ENCODE data around the gene MADCAM1. TPM values are rescaled to one million over a fixed set of nuclear protein-coding genes. Genes with fewer than 3 reads are reported as not detected.
"Not testable (repeated sequence)": the region's sequence is repeated elsewhere in the genome, so short reads cannot be mapped to it uniquely, and the experiment has no call there.

Gene MADCAM1
- total RNA-seq, 1 donor from 2014 or later: 0.19 TPM

DNA sequence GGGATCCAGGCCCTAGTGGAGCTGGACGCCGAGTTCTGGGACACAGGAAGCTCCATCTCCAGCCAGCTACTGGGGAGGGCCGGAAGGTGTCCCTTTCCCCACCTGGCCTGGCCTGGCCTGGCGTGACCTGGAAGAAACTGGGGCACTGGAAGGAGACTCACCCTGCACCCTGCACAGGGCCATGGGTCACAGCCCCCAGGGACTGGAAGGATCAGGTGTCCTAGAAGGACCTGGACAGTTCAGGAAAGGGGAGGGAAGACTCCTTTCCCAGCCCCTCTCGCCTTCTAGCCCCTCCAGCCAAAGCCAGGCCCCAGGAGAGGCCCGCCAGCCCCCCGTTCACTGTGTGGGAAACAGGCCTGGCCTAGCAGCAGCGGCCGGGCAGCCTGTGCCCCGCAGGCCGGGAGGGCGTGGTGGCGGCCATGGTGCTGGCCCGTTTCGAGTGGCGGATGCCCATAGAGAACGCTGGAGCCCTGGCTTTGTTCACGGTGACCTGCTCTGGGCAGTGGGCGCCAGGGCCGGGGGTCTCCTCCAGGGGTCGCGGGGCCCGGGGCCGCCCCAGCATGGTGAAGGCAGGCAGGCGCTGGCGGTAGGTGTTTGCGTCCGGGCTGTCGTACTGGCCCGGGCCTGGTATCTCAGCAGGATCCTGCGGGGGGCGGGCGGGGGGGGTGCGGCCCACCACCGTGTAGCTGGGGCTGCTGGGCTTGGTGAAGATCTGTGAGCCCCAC lies 32.6 kb upstream of the MADCAM1 start:
- intact Hi-C loops (cut with DNase I): no loop called here
- ATAC-seq: no peak
- DNase-seq (ENCODE audit: missing footprints): no peak

DNA sequence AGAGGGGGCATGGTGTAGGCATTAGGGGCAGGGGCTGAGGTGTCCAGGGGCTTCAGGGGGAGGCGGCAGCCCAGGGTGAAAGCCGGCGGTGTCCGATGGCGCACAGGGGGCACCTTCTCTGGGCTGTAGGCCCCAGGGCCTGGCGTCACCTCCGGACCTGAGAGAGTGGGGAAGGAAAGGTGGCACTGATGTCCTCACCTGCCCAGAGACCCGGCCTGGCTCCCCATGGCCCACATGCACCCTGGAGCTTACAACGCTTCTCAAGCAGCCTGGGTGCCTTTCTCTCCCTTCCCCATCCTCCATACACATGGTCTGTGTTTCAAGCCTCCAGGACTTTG lies 32.1 kb upstream of the MADCAM1 start:
- intact Hi-C loops (cut with DNase I): no loop called here
- ATAC-seq: no peak
- no peak for DNase-seq (ENCODE audit: missing footprints)

DNA sequence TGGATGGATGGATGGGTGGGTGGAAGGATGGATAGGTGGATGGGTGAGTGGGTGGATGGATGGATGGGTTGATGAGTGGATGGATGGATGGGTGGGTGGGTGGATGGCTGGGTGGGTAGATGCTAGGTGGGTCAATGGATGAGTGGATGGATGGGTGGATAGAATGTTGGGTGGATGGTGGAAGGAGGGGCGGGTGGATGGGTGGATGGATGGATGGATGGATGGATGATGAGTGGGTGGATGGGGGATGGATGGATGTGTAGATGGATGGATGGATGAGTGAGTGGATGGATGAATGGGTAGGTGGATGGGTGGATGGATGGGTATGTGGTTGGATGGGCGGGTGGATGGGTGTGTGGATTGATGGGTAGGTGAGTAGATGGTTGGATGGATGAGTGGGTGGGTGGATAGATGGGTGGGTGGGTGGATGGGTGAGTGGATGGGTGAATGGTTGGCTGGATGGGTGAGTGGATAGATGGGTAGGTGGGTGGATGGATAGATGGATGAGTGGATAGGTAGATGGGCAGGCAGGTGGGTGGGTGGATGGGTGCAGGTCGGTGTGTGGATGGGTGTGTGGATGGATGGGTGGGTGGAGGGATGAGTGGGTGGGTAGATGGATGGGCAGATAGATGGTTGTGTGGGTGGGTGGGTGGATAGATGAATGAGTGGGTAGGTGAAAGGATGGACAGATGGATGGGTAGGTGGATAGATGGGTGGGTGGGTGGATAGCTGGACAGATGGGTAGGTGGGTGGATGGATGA lies 31.1 kb upstream of the MADCAM1 start:
- no peak for DNase-seq (ENCODE audit: missing footprints)
- intact Hi-C loops (cut with DNase I): no loop called here
- ATAC-seq: no peak

DNA sequence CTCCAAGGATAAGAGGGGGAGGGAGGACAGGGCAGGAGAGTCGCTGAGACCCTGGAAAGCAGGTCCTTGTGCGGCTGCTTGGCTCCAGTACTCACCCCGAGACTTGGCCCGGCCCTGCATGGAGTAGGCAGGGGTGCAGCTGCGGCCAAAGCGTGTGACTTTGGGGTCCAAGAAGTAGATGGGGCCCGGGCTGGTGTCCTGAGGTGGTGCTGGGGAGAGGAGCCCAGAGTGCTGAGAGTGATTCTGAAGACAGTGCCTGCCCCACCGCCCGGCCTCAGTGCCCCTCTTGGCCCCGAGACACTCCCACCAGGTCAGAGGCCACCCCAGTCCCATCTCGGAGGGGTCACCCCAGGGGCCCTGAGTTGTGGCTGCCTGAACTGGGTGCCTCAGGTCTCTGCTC lies 28.7 kb upstream of the MADCAM1 start:
- ATAC-seq: no peak
- no peak for DNase-seq (ENCODE audit: missing footprints)
- intact Hi-C loops (cut with DNase I): no loop called here

DNA sequence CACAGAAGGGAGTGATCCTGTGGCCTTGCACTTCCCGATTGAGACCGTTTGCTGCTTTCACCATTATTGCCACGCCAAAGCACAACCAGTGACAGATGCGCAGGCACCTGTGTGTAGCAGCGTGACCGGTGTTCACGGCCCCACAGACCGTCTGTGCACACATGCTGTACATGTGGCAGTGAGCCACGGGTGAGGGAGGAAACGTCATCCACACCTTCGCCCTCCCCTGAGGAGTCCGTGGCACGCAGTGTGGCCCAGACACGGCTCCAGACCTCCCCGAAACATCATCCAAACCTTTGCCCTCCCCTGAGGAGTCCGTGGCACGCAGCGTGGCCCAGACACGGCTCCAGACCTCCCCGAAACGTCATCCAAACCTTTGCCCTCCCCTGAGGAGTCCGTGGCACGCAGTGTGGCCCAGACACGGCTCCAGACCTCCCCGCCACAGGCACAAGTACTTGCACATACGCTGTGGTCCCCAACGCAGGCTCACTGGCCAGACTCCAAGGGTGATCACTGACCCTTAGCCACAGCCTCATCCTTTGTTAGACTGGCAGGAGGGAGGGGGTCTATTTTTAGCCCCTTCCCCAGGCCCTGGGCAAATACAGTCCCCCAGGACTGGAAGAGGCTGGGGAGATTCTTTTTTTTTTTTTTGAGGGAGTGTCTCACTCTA lies 27.6 kb upstream of the MADCAM1 start:
- DNase-seq (ENCODE audit: missing footprints) (no peak), ATAC-seq (no peak)

DNA sequence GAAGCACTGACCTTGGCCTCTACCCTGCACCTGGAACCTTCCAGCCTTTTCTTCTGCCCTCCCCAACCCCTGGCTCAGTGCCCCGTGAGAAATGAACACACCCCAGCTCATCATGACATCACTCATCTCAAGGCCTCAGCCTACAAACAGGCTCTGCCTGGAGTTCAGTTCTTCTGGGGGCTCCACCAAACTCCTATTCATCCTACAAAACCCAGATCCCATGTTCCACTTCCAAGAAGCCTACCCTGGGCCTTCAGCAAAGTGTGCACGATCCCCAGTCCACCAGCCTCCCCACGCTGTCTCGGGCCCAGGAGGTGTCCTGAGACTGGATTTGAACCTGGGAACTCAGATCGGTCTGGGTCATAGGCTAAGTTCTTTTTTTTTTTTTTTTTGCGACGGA lies 26.5 kb upstream of the MADCAM1 start:
- intact Hi-C loops (cut with DNase I): no loop called here
- ATAC-seq (no peak), DNase-seq (ENCODE audit: missing footprints) (no peak)

More for the DNA sequence above, 27.6 kb upstream of the MADCAM1 start:
- intact Hi-C loops (cut with DNase I): no loop called here

DNA sequence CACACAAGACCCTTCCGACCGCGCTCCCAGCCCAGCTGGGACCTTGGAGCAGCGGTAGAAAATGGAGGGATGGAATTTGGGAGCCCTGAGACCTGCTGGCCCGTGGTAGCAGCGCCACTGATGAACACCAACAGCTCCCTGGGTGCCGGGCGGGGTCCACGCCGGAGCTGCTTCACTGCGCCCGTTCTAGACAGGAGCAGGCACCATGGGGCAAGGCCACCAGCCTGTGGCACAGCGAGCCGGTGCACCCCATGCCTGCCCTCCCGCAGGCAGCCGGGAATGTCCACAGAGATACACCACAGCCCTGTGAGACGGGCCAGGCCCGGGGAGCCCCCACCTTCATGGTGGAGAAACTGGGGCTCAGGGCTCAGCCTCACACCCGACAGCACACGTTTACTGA lies 25.6 kb upstream of the MADCAM1 start:
- DNase-seq (ENCODE audit: missing footprints) (no peak), ATAC-seq (no peak)
- intact Hi-C loops (cut with DNase I): no loop called here

DNA sequence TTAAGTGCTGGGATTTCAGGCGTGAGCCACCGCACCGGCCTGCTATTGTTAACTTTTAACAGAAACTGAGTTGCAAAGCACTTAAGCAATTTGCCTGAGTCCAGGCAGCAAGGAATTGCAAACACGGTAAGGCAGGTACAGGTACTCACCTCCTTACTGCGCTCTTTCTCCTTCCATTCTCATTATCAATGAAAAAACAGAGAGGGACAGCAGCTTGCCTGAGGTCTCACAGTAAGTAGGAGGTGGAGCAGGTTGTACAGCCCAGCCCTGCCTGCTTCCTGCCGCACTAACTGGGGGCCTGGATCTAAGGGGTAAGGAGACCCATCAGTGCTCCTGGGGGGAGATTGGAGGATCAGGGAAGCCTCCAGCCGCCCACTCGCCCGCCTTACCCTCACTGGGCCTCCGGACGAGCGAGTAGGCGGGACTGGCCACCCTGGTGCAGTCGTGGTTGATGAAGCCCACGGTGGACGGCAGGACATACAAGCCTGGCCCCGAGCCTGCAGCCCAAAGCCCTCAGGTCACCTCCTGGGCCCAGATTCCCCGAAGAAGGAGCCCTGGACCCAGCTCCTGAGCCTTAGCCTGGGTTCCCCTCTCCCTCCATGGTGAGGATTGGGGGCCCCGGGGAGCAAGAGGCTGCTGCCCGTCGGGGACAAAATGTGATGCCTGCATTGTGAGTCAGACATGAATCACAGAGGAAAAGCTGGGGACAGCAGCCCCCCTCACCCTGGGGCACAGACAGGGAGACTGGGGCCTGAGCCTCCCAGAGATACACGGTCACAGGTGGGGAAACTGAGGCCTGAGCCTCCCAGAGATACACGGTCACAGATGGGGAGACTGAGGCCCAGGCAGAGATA lies 24.1 kb upstream of the MADCAM1 start:
- DNase-seq (ENCODE audit: missing footprints) (no peak), ATAC-seq (no peak)
- intact Hi-C loops (cut with DNase I): no loop called here

DNA sequence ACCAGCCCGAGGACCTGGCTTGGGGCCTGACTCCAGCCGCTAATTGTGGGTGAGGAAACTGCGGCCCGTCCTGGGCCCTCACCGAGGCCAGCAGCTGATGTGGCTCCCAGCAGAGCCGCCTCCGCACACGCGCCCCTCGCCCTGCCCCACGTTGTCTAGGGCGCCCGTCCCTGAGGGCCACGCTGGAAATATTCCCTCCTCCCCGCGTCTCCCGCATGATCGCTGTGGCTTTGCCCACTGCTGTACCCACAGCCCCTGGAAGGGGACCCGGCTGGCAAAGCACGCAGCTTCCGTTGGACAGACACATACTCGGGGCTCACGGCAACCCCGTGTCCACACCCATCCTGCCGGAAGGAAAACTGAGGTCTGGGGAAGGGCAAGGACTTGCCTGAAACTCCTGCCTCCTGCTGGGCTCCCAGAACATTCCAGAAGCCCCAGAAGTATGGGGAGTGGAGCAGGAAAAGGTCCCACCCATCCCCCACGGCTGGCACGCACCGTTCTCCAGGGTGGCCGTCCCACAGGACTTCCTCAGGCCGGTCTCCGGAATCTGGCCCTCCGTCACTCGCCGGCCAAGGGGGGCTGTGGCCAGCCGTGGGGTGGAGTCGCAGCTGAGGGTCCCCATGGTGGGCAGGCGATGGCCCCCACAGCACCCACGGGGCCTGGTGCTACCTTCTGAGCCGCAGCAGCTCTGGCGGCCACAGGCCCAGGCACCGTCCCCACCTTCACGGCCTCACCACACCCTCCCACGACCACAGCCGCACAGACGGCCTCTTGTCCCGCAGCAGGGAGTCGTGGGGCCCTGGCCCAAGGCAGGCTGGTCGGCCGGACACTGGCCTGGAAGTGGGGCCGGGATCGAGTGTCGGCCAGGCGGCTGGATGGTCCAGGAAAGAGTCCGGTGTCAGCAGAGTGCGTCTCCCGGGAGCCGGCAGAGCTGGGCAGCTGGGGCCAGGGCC lies 21.9 kb upstream of the MADCAM1 start:
- ATAC-seq (peak; percentile 37), DNase-seq (ENCODE audit: missing footprints) (no peak)
- intact Hi-C loops (cut with DNase I): no loop called here

DNA sequence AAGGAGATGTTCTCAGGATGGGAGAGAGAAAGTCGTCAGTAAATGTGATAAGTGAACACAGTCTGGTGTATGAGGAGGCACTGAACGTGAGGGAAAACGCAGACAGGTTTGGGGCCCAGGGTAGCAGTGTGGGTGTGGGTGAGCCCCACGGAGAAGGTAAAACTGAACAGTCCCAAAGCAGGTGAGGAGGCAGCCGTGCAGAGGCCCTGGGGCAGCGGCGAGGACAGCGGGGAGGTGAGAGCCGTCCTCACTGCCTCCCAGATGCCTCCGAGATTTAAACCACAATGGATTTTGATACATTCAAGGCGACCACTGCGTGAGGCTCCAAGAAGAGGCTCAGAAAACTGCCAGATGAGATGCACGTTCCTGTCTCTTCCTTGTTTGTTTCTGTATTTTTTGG lies 20.9 kb upstream of the MADCAM1 start:
- intact Hi-C loops (cut with DNase I): no loop called here
- ATAC-seq (no peak), DNase-seq (ENCODE audit: missing footprints) (no peak)

DNA sequence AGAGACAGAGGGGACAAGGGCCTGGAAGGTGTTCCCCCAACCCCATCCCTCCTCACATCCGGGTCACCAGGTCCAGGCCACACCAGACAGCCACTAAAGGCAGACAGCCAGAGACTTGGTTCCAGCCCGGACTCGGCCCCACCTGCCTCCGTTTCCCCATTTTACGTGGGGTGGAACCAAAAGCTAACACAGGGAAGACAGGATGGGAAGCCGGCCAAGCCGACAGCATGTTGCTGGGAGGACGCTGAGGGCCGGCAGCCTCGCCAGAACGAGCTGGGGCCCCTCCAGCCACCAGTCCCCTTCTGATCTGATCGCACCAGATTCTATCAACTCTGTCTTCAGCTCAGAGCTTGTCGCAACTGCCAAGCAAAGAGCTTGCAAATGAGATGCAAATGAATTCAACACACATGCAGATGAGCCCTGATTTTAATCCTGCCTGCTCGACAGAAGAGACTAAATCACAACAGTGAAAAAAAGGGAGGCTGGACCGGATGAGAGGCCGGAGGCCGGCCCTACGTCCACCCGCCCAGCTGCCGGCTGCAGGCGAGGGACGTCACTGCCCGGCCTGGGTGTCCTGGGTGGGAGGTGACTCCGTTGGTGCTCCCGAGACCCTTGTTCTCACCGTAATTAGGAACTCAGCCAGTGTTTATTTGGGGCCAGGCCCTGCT lies 17.9 kb upstream of the MADCAM1 start:
- DNase-seq (ENCODE audit: missing footprints): no peak
- ATAC-seq: no peak
- intact Hi-C loops (cut with DNase I): no loop called here

DNA sequence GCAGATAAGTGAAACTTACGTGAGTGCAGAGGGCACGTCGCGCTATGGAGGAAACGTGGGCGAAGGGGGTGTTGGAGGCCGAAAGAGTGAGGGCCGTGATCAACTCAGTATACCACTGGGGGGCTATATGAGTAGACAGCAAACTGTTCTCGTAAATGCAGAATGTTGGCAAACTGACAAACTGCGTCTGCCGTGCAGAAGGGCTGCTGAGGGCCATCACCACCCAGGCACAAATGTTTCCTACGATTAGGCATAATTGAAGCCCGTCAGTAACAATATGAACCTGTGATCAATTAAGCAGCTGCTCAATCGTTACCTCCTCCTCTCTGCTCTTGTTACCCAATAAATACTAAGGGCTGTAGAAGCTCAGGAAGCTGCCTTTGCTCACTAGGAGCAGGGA lies 17.3 kb upstream of the MADCAM1 start:
- no peak for ATAC-seq
- no peak for DNase-seq (ENCODE audit: missing footprints)
- intact Hi-C loops (cut with DNase I): no loop called here

DNA sequence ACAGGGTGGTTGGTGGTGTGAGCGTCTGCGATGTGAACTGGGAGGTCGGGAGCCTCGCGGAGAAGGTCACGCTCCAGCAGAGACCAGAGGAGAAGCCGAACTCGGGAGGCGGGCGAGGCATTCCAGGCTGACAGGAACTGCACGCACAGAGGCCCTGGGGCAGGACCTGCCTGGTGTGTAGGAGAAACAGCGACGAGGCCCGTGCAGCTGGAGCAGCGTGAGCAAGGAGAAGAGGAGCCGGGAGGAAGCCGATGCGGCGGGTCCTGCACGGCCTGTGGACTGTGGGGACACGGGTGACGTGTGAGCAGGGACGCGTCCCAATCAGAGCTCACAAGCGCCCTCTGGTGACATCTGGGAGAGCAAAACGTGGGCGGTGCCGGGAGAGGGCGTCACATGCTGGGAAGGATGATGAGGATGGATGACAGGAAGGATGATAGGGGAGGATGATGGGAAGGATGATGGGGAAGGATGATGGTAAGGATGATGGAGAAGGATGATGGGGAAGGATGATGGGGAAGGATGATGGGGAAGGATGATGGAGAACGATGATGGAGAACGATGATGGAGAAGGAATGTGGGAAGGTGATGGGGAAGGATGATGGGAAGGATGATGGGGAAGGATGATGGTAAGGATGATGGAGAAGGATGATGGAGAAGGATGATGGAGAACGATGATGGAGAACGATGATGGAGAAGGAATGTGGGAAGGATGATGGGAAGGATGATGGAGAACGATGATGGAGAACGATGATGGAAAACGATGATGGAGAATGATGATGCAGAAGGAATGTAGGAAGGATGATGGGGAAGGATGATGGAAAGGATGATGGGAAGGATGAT lies 16.1 kb upstream of the MADCAM1 start:
- intact Hi-C loops (cut with DNase I): loop anchor here (2.0 kb wide), 1 partner anchor 95 kb away; no protein-coding TSS in a partner anchor
- ATAC-seq: peak; percentile 95

DNA sequence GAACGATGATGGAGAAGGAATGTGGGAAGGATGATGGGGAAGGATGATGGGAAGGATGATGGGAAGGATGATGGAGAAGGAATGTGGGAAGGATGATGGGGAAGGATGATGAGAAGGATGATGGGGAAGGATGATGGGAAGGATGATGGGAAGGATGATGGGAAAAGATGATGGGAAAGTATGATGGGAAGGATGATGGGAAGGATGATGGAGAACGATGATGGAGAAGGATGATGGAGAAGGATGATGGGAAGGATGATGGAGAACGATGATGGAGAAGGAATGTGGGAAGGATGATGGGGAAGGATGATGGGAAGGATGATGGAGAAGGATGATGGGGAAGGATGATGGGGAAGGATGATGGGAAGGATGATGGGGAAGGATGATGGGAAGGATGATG lies 15.2 kb upstream of the MADCAM1 start:
- not testable (repeated sequence) for ATAC-seq; DNase-seq (ENCODE audit: missing footprints)
- intact Hi-C loops (cut with DNase I): loop anchor here (2.0 kb wide), 1 partner anchor 96 kb away; no protein-coding TSS in a partner anchor

More for the DNA sequence above, 16.1 kb upstream of the MADCAM1 start:
- DNase-seq (ENCODE audit: missing footprints): peak; percentile 90

DNA sequence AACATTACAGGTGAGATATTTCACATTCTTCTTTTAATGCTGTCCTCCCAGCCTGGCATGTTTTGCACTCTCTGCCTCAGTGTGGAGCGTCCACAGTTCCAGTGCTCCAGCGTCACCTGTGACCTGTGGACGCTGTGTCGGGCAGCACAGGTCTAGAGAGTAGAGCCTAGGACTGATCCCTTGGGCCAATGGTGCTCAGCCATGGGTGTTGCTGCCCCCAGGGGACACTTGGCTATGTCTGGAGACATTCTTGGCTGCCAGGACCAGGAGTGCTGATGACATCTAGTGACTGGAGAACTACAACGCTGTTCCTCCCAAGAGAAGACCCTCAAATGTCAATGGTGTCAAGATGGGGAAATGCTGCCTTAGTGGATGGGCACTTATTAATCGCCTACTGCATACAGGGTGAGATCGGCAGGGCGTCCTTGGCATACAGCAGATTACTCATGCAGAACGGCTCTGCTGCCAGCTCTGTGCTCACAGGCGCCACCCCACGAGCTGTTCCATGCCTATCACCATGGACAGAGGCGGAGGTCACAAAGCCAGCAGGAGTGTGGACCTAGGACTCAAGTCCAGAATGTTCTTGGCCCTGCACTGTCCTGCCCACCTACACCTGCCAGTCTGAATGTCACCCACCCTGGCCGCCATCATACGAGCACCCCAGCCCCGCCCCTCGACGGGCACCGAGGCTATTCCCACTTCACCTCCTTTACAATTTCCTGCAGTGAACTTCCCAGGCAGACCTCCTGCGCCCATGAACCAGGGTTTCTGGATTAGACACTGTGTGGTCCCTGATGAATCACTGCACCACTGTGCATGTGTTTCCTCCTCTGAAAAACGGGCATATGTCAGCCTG lies 13.9 kb upstream of the MADCAM1 start:
- DNase-seq (ENCODE audit: missing footprints): no peak
- intact Hi-C loops (cut with DNase I): no loop called here
- no peak for ATAC-seq
